NCI-H1436 (cell line): ENCODE measurements around the gene PARP11.
A peak's percentile ranks its signal among the peaks of the same experiment; 100 is the strongest.

ENCODE experiments used
- DNase-seq: peaks from one replicate; lab custom pipeline; 2025; lab: John Stamatoyannopoulos, UW

The PARP11 gene

GRCh38 chr12:3872800-3873636, at the start of gene PARP11:
TSS of gene PARP11 (minus strand) at chr12:3873399. CDS start at chr12:3873229, 170 bp downstream.
- peak; percentile 95 for DNase-seq

- DNase-seq, result no peak
Observed at GRCh38 chr12:3922033-3922432, 48.8 kb upstream of the PARP11 start.

- no peak for DNase-seq
Observed at GRCh38 chr12:3921526-3921925, 48.3 kb upstream of the PARP11 start.

GRCh38 chr12:3921151-3921471, 47.9 kb upstream of the PARP11 start:
- DNase-seq, result no peak

GRCh38 chr12:3920351-3921150, 47.4 kb upstream of the PARP11 start:
- no peak for DNase-seq

GRCh38 chr12:3913278-3913677, 40.1 kb upstream of the PARP11 start:
- DNase-seq, result no peak

GRCh38 chr12:3912863-3913262, 39.7 kb upstream of the PARP11 start:
- no peak for DNase-seq

GRCh38 chr12:3911409-3911808, 38.2 kb upstream of the PARP11 start:
- DNase-seq, result no peak

GRCh38 chr12:3905664-3906063, 32.5 kb upstream of the PARP11 start:
- DNase-seq, result no peak

- DNase-seq, result no peak
Observed at GRCh38 chr12:3904999-3905398, 31.8 kb upstream of the PARP11 start.

GRCh38 chr12:3902921-3903320, 29.7 kb upstream of the PARP11 start:
- no peak for DNase-seq

GRCh38 chr12:3901116-3901515, 27.9 kb upstream of the PARP11 start:
- DNase-seq, result no peak

- no peak for DNase-seq
Observed at GRCh38 chr12:3898756-3899155, 25.6 kb upstream of the PARP11 start.

- DNase-seq, result no peak
Observed at GRCh38 chr12:3897371-3897971, 24.3 kb upstream of the PARP11 start.

- no peak for DNase-seq
Observed at GRCh38 chr12:3896801-3897351, 23.7 kb upstream of the PARP11 start.

- no peak for DNase-seq
Observed at GRCh38 chr12:3896356-3896755, 23.2 kb upstream of the PARP11 start.

GRCh38 chr12:3892631-3893030, 19.4 kb upstream of the PARP11 start:
- DNase-seq, result no peak

- no peak for DNase-seq
Observed at GRCh38 chr12:3891201-3891600, 18.0 kb upstream of the PARP11 start.

GRCh38 chr12:3888659-3889058, 15.5 kb upstream of the PARP11 start:
- no peak for DNase-seq

- no peak for DNase-seq
Observed at GRCh38 chr12:3885277-3886094, 12.3 kb upstream of the PARP11 start.

- DNase-seq, result no peak
Observed at GRCh38 chr12:3884671-3885070, 11.5 kb upstream of the PARP11 start.
